T-helper 22 cell (primary cell): ENCODE results near the gene KCND2.

Experiments used
- DNase-seq: peaks from one replicate; pipeline ENCODE4 v3.0.0-alpha.2; 2020; ENCODE audit warnings: low read depth

The KCND2 gene

GRCh38 chr7:120703585-120704240, 430.7 kb downstream of the KCND2 start:
- DNase-seq: no peak

- no peak for DNase-seq
Observed at GRCh38 chr7:120709252-120709971, 436.4 kb downstream of the KCND2 start.

- no peak for DNase-seq
Observed at GRCh38 chr7:120709972-120710320, 437.0 kb downstream of the KCND2 start.

GRCh38 chr7:120714945-120715344, 442.0 kb downstream of the KCND2 start:
- DNase-seq: no peak

GRCh38 chr7:120716307-120716706, 443.3 kb downstream of the KCND2 start:
- DNase-seq: no peak

GRCh38 chr7:120717166-120717565, 444.2 kb downstream of the KCND2 start:
- DNase-seq: no peak

- no peak for DNase-seq
Observed at GRCh38 chr7:120718361-120718760, 445.4 kb downstream of the KCND2 start.

GRCh38 chr7:120720317-120720716, 447.3 kb downstream of the KCND2 start:
- DNase-seq: no peak

- no peak for DNase-seq
Observed at GRCh38 chr7:120723465-120724385, 450.8 kb downstream of the KCND2 start.

GRCh38 chr7:120724448-120724847, 451.5 kb downstream of the KCND2 start:
- DNase-seq: no peak

GRCh38 chr7:120724955-120725354, 452.0 kb downstream of the KCND2 start:
- DNase-seq: no peak

GRCh38 chr7:120725376-120726039, 452.5 kb downstream of the KCND2 start:
- DNase-seq: no peak

- DNase-seq: no peak
Observed at GRCh38 chr7:120729245-120729644, 456.3 kb downstream of the KCND2 start.

GRCh38 chr7:120731271-120731670, 458.3 kb downstream of the KCND2 start:
- DNase-seq: no peak

GRCh38 chr7:120732256-120732655, 459.3 kb downstream of the KCND2 start:
- no peak for DNase-seq

- DNase-seq: no peak
Observed at GRCh38 chr7:120733143-120733542, 460.2 kb downstream of the KCND2 start.

GRCh38 chr7:120733835-120734234, 460.9 kb downstream of the KCND2 start:
- DNase-seq: no peak

GRCh38 chr7:120735791-120736190, 462.8 kb downstream of the KCND2 start:
- no peak for DNase-seq

GRCh38 chr7:120738816-120739215, 465.8 kb downstream of the KCND2 start:
- DNase-seq: no peak

GRCh38 chr7:120740348-120740747, 467.4 kb downstream of the KCND2 start:
- DNase-seq: no peak

- no peak for DNase-seq
Observed at GRCh38 chr7:120741371-120742042, 468.5 kb downstream of the KCND2 start.

GRCh38 chr7:120742372-120742771, 469.4 kb downstream of the KCND2 start:
- no peak for DNase-seq
